GM23248 (cell line): Measurements from ENCODE around the gene TBC1D22A.

Experiments used
- EZH2 ChIP-seq: fragments of 200-600 bp; sonication (generic); IDR thresholded peaks from 2 replicates; pipeline ENCODE4 v1.6.1; 2018; ENCODE audit warnings: antibody characterized with exemption, mild to moderate bottlenecking; ENCODE audit not compliant: insufficient read depth, poor library complexity, severe bottlenecking
- EZH2phosphoT487 ChIP-seq: fragments of 200-600 bp; sonication (generic); IDR thresholded peaks from 2 replicates; pipeline ENCODE4 v1.6.1; 2018; ENCODE audit warnings: antibody characterized with exemption, moderate library complexity, mild to moderate bottlenecking, low read depth; ENCODE audit not compliant: insufficient read depth

- TF ChIP-seq EZH2 (no peak), EZH2phosphoT487 (no peak)
Measured at GRCh38 chr22:47064016-47064415, 301.6 kb downstream of the TBC1D22A start.
